GM19025 (cell line): ENCODE results near the gene HAUS3.

Experiments
- ATAC-seq: cut with Tn5 transposase; IDR thresholded peaks from one replicate; pipeline ENCODE4 v1.9.1; 2021; ENCODE audit warnings: mild to moderate bottlenecking, low read depth, moderate library complexity; ENCODE audit not compliant: unreplicated experiment

Gene HAUS3

DNA sequence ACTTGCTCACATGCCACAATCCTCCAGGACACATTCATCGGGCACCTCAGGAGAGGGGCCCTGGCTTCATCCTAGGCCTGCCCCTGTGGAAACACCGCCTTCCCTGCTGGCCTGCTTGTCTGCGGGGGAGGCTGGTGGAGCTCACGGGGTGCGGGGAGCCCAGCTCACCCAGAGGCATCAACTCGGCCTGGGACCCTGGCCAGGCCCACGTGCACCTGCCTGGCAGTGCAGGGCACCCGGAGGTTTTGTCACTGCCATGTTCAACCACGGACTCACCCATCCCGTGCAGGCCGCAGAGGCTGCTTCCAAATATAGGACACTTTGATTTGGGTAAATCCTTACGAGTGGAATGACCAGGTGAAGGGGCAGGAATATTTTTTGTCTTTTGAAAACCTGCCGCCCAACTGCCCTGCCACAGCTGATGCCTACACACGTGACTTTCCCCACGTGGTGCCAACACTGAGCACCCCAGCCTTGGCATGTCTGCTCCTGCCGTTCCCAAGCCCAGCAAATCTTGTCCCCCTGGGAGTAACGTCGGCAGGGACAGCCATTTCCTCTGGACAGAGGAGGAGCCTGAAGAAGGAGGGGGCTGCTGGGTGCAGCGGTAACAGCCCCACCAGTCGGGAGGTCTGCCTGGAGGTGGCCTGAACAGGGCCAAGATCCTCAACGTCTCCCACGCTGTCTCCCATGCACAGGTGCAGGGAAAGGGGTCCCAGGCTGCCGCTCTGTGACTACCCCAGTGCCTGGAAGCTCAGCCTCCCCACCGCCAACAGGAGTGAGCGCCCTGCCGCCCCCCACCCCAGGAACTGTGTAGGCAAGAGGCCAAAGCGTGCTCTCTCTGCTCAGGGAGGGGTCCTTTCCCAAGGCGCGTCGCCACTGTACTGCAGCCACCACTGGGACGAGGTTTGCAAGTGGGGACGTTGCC, 11.5 kb upstream of the HAUS3 start:
- ATAC-seq = no peak

DNA sequence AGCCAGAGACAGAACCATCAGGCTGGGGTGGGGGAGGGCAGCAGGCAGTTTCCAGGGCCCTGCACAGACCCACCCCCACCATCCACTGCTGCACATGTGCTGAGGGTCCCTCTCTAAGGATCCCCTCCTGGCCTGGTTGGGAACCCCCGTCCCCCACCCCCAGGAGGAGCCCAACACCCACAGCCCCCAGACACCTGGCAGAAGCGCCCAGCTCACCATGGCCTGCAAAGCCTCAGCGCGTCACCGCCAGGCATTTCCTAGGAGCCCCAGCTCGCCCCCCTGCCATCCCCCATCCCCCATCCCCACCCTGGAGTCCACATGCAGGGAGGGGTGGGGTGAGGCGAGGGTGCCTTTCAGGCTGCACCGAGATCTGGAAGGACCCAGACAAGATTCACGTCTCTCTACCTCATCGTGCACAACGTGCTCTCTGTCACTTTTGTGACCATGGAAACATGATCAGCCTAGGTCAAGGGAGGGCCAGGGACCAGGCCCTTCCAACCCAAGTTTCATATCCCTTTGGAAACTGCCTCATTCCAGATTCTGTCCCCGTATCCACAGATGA, 10.7 kb upstream of the HAUS3 start:
- no peak for ATAC-seq

DNA sequence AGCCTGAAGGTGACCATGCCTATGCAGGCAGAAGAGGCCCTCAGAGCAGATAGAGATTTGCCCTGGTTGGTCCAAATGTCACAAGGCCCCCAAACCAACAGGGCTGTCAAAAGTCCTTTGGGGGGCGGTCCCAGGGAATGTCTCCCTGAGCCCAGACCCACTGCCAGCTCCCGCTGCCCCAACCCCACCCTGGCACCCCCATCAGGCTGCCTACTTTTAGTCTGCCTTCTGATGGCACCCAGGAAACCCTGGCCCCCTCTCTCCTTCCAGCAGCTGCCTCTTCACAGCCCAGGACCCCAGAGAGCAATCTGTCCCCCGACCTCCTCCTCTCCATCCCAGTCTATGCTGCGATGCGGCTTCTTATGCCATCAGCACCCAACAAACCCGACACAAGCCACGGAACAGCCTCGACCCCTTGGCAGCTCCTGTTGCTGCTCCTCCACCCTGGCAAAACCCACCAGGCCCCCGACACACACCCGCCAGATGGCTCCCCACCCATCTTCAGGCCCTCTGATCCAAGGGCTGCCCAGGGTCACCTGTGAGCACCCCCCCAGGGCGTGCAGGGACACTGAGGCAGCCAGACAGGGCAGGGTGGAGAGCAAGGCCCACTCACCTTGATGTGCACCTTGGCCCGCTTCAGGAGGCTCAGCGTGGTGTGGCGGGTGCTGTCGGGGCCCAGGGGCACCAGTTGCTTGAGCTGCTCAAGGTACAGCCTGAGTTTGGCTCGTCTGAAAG, 10.0 kb upstream of the HAUS3 start:
- ATAC-seq = no peak

DNA sequence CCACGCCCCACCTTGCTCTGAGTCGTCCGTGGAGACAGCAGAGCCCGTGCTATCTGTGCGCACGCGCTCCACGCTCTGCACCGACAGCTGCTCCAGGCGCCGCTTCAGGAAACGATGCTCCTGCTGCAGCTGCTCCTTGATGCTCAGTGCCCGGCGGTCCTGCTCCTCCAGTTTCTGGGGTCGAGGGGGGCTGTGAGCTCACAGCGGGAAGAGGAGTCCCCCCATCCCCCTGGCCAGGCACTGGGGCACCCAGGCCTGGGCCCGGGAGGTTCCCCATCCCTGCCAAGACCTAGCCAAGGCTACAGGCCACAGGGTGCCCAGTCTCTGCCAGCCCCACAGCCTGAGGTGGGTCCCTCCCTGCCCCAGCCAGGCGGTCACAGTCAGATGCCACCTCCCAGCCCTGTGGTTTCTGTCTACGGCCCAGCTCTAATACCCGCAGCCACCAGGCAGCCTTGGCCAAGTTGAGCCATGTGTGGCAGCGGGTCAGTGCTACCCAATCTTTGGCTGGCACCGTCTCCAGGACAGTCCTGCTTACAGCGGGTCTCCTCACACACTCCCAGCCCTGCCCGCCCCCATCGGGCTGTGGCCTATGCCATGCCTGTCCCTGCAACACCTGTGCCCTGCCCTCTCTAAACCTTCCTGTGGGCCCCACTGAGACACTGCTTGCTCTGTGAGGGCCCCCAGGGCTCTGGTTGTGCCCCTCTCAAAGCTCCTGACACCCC, 9.3 kb upstream of the HAUS3 start:
- no peak for ATAC-seq

DNA sequence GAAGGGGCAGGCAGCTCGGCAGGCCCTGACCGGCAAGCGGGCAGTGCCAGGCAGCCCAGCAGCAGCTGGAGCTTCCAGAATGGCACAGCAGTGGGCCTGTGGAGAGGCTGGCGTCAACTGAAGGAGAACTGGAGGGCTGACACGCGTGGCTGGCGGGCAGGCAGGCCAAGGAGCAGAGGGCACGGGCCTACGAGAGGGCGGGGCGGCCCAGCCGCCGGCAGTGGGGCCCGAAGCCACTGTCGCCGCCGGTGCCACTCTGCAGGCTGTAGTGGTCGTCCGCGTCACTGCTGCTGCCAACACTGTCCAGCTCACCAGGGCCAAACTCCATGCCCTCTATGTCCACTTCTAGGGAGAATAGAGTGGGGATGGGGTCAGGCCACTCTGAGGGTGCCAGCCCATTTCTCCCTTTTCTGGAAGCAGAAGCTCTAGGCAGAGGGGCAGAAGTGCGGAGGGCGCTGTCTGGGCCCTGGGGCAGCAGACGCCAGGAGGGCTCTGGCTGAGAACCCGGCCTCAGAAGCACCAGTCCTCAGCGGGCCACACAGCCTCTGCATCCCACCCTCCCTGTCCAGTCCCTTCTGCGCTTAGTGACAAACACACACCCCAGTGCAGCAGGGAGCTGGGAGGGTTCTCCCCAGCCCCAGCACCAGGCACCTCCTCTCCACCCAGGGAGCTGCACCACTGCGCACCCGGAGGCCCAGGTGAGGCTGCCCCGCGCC, 8.6 kb upstream of the HAUS3 start:
- ATAC-seq = no peak

DNA sequence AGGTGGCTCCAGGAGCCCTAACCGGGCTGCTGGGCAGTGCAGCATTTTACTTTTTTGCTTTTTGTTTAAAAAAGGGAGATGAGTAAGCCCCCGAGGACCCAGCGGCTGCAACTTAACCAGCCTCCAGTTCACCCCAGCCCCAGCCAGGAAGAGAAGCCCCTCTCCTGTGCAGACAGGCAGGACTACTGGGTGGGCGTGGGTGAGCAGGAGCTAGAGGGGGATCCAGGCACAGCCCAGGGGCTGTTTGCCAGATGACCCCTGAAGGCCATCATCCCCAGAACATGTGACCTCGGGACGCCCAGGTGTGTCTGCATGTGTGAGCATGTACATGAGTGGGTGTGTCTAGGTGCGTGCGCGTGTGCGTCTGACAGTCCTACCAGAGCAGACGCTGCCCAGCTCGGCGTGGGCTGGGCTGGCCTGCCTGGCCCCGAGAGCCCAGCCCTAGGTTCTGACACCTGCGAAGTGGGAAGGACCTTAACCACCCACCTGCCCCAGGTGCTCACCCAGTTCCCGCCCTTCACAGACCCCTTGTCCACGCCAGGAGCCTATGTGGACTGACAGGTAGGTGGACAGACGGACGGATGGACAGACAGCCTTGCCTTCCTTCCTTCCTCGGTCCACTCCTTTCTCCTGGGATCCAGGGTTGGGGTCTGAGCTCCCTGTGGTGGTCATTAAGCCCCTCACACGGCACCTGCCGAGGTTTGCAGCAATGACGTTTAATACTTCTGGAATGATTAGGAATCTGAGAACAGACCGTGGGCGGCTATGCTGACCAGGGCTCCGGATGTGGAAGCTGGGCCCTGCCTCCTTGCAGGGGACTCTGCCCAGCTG, 7.8 kb upstream of the HAUS3 start:
- ATAC-seq = no peak

DNA sequence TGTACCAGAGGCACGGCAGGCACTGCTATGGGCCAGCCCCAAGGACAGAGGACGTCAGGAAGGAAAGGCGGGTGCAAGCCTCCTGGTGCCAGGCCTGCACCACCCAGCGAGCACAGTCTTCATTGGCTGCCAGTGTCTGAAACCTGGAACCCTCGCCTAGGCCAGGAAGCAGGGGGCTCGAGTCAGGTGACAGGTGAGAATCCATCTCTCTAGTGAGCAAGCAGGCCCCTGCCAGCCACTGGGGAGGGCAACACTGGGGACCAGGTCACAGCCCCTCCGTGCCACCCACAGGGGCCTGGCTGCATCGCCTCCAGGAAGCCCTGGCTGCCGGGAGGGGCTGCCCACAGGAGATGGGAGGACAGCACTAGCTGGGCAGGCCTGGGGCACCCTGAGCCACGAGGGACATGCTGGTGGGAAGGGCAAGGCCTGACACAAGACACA, 6.9 kb upstream of the HAUS3 start:
- no peak for ATAC-seq

DNA sequence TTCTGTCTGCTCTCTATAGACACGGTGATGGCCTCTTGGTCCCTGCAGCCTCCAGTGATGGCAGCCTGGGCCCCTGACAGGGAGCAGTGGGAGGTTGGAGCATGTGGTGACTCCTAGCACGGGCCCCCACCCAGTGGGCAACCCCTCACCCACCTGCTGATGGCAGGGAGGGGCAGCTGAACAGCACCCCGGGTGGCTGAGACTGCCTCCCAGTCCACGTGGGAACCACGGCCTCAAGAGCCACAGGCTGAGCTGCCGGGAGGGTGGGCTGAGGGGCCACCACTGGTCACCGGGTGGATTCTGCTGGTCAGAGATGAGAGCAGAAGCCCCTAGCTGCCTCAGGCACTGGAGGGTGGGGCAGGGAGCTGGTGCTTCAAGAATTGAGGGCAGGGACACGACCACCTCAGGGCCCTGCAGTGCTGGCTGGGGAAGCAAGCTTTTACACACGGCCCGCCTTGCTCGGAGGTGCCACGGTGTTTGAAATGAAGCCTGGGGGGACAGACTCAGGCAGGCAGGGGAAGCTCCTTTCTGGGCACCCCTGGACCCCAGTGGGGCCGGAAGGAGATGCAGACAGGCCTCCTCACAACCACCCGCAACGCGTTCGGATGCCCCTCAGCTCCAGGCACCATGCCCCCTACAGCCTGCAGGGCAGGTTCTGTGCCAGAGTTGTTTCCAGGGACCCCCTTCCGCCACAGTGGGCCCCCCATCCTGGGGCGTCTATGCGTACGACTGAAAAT, 6.3 kb upstream of the HAUS3 start:
- no peak for ATAC-seq

DNA sequence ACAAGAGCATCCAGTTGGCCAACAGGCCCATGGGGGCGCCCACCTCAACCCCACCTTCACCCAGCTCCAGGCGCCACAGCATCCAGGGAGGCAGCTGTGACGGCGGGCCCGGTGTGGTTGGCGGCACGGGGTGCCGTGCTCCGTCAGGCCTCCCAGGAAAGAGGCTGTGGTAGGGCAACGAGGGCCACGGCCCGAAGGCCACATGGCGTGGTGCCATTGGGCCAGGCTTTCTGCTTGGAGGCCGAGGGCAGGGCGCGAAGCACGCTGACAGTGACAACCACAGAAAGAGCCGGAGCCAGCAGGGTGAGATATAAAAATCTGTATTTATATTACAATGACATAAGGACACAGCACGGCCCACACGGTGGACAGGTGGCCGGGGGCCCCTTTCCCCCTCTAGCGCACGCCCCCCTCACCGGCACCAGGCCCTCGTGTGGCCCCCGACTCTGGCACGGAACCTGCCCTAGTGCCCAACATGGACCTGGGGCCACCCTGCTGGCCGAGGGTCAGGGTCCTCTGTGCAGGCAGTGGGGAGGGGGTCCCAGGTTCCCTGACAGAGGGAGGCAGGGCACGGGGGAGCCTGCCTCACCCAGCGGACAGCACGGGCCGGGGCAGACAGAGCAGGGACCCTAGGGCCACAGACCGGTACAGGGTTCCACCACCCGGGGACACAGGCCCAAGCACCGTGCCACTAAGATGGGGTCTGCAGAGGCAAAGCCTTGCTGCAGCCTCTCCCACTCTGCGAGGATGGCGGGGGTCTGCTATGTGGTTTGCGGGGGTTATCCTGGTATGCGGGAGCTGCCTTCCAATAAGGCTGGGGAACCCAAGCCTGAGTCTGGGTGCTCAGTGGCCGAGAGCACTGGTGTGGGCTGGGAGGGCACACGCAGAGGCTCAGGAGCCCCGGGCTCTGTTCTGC, 5.5 kb upstream of the HAUS3 start:
- no peak for ATAC-seq

DNA sequence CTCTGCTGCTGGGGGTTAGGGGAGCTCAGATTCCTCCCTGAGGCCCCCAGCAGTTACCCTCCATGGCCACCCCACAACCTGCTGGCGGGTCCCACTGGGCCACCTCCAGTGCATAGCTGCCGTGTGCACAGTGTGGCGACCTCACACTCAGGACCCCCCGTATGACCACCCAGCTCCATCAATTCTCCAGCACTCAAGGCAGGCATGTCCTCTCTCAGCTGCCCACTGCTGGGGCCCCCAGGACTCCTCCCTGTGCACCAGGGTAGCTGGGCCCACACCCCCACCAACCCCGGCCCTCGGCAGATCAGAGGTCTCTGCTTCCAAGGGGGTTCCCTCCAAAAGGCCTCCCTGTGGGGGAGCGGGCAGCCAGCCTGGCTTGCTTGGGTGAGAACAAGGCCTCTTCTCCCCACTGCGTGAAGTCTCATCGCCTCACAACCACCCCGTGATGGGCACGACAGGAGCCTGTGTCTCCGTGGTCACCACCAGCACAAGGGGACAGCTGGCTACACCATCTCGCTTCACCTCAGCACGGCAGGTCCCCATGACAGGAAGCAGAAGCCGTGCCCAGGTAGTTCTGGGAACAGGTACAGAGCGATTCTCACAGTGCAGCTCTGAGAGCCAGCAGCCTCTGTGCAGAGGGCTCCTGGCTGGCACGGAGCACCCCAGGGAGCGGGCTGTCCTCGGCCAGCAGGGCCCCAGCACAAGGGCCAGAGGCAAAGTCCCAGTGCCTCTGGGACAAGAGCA, 4.6 kb upstream of the HAUS3 start:
- no peak for ATAC-seq

DNA sequence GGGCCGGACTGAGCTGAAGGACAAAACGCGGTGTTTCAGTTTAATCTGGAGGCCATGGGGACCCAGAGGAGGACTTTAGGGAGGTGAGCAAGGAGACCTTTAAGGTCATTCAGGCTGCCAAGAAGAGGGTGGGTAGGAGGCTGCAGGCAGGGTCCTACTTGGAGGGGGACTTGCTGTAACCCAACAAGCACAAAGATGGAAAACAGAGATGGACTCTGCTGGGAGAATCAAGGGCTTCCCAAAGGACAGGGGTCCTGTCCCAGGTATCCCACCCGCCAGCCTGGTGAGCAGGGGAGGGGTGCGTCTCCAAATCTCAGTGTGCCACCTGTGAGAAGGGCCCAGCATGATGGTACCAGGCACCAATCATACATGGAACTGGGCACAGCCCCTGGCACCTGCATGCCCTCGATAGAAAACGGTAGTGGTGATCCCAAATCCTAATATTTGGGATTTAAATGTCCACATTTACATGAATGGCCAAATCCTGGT, 3.9 kb upstream of the HAUS3 start:
- no peak for ATAC-seq

DNA sequence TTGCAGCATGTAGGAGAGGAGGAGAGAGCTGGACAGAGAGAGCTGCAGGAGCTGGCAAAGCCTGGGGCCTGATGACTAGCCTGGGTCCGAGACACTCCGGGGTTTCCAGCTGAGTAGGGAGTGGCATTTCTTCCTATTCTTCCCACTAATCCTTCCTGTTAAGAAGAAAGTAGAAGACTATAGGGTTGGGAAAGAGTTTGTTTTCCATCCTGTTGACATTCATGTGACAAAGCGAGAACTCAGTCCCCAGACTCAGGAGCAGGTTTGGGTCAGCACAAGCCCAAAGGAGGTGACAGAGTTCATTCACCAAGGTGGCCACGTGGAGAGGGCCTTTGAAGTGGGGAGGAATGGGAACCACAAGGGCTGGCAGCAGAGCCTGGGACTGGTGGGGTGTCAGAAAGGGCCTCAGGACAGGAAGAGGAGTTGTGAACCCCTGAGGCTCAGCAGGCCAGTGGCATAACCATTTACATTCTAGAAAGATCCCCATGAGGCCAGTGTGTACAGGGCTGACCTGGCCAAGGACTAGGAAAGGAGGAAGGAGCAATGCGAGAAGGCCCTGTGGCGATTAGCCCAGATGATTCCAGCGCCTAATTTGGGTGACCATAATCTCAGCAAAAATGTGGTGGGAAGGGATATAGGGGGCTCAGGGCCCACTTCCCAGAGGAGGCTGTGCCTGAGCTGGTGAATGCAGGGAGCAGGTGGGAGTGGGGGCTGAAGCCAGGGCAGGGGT, 3.3 kb upstream of the HAUS3 start:
- ATAC-seq = no peak

DNA sequence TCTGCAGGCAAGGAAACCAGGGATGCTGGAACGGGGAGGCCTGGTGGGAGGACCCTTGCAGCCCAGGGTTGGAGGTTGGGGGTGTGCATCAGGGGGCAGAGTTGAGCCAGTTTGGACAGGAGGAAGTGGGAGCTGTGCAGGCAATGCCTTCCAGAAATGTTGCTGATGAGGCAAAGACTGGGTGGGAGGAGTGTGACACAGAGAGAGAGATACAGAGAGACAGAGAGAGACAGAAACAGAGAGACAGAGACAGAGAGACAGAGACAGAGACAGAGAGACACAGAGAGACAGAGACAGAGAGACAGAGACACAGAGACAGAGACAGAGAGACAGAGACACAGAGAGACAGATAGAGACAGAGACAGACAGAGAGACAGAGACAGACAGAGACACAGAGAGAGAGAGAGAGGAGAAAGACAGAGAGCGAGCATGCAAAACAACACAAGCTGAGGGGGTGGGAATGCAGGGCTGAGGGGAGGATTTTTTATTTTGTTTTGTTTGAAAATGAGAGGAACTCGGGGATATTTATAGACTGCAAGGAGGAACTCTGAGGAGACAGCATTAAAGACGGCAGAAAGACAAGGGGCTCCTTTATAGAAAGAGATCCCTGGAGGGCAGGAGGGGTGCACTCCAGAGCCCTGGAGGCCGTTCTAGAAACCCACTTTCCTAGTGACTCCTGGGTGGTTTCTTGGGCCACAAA, 1.9 kb upstream of the HAUS3 start:
- no peak for ATAC-seq

DNA sequence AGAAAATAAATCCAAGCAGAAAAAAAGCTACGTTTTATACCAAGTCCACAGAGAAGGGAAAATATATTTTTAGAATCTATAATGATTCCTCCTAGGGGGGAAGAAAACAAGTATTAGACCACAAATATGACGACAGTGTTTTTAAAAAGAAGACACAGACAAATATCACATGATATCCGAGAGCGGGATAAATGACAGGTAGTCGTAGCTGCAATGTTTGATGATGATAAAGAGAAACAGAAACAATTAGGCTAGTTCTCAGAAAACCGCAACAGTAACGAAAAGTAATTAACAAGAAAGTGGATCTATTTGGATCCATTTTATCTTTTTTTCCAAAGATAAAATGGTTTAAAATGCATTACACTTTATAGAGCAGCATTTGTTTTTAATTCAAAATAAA, 918 bp downstream of the HAUS3 start:
- no peak for ATAC-seq

DNA sequence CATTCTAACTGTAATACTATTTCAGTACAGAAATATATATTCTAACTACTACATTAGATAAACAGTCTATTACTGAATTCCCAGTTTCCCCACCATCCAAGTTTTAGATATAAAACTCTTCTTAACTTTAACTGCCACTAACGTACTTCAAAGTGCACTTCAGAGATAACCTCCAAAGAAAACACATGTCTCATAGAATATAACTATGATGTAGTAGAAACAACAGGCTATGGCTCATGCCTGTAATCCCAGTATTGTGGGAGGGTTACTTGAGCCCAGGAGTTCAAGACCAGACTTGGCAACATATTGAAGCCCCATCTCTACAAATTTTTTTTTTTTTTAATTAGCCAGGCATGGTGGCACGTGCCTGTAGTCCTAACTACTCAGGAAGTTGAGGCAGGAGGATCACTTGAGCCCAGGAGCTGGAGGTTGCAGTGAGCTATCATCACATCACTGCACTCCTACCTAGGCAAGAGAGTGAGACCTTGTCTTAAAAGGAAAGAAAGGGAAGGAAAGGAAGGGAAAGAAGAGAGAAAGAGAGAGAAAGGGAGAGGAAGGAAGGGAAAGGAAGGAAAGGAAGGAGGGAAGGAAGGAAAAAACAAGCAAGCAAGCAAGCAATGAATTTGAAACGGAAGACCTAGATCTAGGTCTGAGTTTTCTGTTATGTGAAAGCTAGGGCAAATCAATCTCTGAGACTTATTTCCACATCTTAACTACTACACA, 4.8 kb downstream of the HAUS3 start:
- no peak for ATAC-seq
